HEK293 (cell line): ENCODE results near the gene UROD.

Source experiments
- CTCF ChIP-seq: fragments of 450-650 bp; formaldehyde crosslinking; IDR thresholded peaks from 2 replicates; pipeline ENCODE4 v1.5.1; 2016; ENCODE audit warnings: missing biosample characterization, missing genetic modification characterization
- HOXA7 ChIP-seq: sonication (generic); formaldehyde crosslinking; IDR thresholded peaks from 2 replicates; pipeline ENCODE4 v1.8.1; 2022; ENCODE audit warnings: missing genetic modification reagents, borderline replicate concordance
- HOXD13 ChIP-seq: sonication (generic); formaldehyde crosslinking; IDR thresholded peaks from 2 replicates; pipeline ENCODE4 v1.8.0; 2022; ENCODE audit warnings: missing genetic modification reagents, borderline replicate concordance
- PRDM1 ChIP-seq: fragments of 450-650 bp; formaldehyde crosslinking; IDR thresholded peaks from 2 replicates; pipeline ENCODE4; 2016; ENCODE audit warnings: missing biosample characterization, missing genetic modification characterization
- SETDB1 ChIP-seq: IDR thresholded peaks from one replicate; pipeline ENCODE4 v1.6.1; 2017; ENCODE audit warnings: mild to moderate bottlenecking, low read length, moderate library complexity, mixed read lengths; ENCODE audit not compliant: insufficient read length
- TSHZ1 ChIP-seq: fragments of 450-650 bp; formaldehyde crosslinking; IDR thresholded peaks from 2 replicates; pipeline ENCODE4 v1.5.1; 2016; ENCODE audit warnings: missing biosample characterization, missing genetic modification characterization, borderline replicate concordance
- YY1 ChIP-seq: fragments of 450-650 bp; formaldehyde crosslinking; IDR thresholded peaks from 2 replicates; pipeline ENCODE4 v1.5.1; 2018; ENCODE audit warnings: missing biosample characterization, missing genetic modification characterization
- ZNF138 ChIP-seq: fragments of 450-650 bp; formaldehyde crosslinking; IDR thresholded peaks from 2 replicates; pipeline ENCODE4 v1.5.1; 2016; ENCODE audit warnings: missing biosample characterization, missing genetic modification characterization, borderline replicate concordance
- ZNF2 ChIP-seq: fragments of 450-650 bp; formaldehyde crosslinking; IDR thresholded peaks from 2 replicates; pipeline ENCODE4 v1.5.1; 2016; ENCODE audit warnings: missing biosample characterization, missing genetic modification characterization
- ZNF211 ChIP-seq: fragments of 450-650 bp; formaldehyde crosslinking; IDR thresholded peaks from 2 replicates; pipeline ENCODE4 v1.5.1; 2016; ENCODE audit warnings: low read depth, missing biosample characterization, missing genetic modification characterization
- ZNF23 ChIP-seq: fragments of 450-650 bp; formaldehyde crosslinking; IDR thresholded peaks from 2 replicates; pipeline ENCODE4 v1.5.1; 2016; ENCODE audit warnings: missing biosample characterization, missing genetic modification characterization, borderline replicate concordance
- ZNF274 ChIP-seq, 2 experiments: fragments of 200-500 bp in 1 of 2; fragments of 450-650 bp in 1 of 2; sonication (Bioruptor generic) in 1 of 2; formaldehyde crosslinking in 1 of 2; IDR thresholded peaks; 2 replicates each; pipeline versions ENCODE4 v1.5.1 to v1.6.1; 2014 to 2016; ENCODE audit warnings: borderline replicate concordance in 1 of 2, inconsistent platforms in 1 of 2, low read length in 1 of 2, missing biosample characterization in 1 of 2, missing genetic modification characterization in 1 of 2
- ZNF423 ChIP-seq: fragments of 450-650 bp; formaldehyde crosslinking; IDR thresholded peaks from 2 replicates; pipeline ENCODE4 v1.5.1; 2016; ENCODE audit warnings: missing biosample characterization, missing genetic modification characterization
- ZSCAN16 ChIP-seq: fragments of 450-650 bp; formaldehyde crosslinking; IDR thresholded peaks from 2 replicates; pipeline ENCODE4 v1.5.1; 2016; ENCODE audit warnings: missing biosample characterization, missing genetic modification characterization

GRCh38 chr1:44973645-44974044 is 38.4 kb upstream of the UROD start:
- TF ChIP-seq CTCF (tag by site-specific recombination) = no peak
- no peak for TF ChIP-seq HOXD13 (CRISPR knock-in tag)
- TF ChIP-seq ZNF423 (tag by site-specific recombination) = no peak
- no peak for TF ChIP-seq SETDB1
- no peak for TF ChIP-seq ZNF274 (IDR thresholded peaks at IDR 0.05; ENCODE audit: low read length)
- no peak for TF ChIP-seq ZNF274 (tag by site-specific recombination; IDR thresholded peaks at IDR 0.05; ENCODE audit: borderline replicate concordance)
- TF ChIP-seq YY1 = no peak
- no peak for TF ChIP-seq PRDM1
- no peak for TF ChIP-seq ZNF138 (tag by site-specific recombination)
- no peak for TF ChIP-seq ZNF211 (tag by site-specific recombination)
- TF ChIP-seq HOXA7 (CRISPR knock-in tag) = no peak
- TF ChIP-seq ZNF23 = no peak
- no peak for TF ChIP-seq ZNF2
- no peak for TF ChIP-seq ZSCAN16
- TF ChIP-seq TSHZ1 (tag by site-specific recombination) = no peak
